DMS114 treated with DMSO at 0.1 percent for 48 hours (cell line): ENCODE results near the gene XYLT1.

Source experiments
- DNase-seq: peaks from one replicate; lab custom pipeline; 2025; ENCODE audit not compliant: unreplicated experiment; lab: John Stamatoyannopoulos, UW

XYLT1 gene

DNA sequence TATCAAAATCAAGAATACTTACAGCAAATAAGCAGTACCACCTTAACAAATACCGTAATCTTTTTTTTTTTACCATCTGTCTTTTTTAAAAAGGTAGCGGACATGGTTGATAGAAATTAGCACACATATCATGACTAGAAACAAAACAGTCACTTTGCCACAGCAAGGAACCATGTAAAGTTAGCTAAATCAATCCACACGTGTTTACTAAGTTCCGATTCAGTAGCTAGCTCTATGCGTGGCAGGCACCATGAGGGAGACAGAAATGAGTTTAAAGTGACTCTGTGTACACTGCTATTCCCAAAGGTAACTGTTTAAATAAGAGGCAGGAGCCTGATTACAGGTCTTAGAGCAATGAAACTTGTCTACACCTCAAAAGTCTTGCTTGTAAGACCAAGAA lies 108.6 kb downstream of the XYLT1 start:
- DNase-seq: no peak

DNA sequence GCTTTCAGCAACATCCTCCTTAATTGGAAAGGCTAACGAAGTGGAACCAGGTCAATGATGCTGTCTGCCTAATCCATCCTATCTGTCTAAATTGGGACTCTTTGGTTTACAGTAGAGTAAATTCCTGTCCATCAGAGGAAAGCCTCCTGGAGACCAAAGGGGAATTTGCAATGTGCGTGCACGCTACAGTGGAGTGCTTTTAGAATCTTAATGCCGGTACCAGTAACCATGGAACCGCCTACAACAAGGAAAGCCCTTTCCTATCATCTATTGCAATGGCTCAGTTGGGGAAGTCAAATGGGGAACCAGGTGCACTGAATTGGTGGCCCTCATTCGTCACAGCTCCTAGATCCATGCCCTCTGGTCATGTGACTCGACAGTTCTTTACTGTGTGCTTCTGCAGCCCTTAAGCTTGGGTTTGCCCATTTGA lies 110.1 kb downstream of the XYLT1 start:
- no peak for DNase-seq

- no peak for DNase-seq
Measured at GRCh38 chr16:17359788-17360390, 110.9 kb downstream of the XYLT1 start.

GRCh38 chr16:17358846-17359245 lies 111.9 kb downstream of the XYLT1 start:
- DNase-seq: no peak

- DNase-seq: no peak
Measured at GRCh38 chr16:17358355-17358754, 112.4 kb downstream of the XYLT1 start.

DNA sequence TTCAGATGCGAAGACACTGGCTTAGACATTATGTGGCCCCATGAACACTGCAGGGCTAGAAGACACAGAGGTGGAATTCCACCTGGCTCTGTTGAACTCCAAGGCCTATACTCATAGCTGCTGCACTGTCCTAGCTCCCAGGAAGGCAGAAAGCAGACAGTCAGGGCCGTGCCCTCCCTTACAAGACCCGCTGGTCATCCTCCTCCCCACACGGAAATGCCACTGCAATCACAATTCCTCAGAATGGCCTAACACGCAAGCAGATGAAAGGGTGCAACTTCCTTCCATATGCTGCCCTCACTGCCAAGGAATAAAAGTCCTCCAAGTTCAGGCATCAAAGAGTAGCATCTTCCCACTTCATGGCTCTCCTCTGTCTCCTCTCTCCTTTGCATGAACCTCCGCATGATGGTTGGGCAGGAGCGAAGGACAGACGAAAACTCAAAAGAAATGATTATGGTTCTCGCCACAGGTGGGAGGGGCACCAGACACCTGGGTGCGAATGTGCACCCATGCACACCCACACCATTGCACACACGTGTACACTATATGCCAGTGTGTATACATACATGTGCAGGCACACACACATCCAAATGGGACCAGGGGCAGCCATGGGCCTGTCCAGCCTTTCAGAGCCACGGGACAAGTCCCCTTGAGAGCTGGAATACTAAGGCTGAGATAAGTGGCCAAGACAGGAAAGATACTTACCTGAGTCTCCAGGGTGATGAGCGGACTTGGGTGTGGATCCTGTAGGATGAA lies 113.3 kb downstream of the XYLT1 start:
- no peak for DNase-seq

DNA sequence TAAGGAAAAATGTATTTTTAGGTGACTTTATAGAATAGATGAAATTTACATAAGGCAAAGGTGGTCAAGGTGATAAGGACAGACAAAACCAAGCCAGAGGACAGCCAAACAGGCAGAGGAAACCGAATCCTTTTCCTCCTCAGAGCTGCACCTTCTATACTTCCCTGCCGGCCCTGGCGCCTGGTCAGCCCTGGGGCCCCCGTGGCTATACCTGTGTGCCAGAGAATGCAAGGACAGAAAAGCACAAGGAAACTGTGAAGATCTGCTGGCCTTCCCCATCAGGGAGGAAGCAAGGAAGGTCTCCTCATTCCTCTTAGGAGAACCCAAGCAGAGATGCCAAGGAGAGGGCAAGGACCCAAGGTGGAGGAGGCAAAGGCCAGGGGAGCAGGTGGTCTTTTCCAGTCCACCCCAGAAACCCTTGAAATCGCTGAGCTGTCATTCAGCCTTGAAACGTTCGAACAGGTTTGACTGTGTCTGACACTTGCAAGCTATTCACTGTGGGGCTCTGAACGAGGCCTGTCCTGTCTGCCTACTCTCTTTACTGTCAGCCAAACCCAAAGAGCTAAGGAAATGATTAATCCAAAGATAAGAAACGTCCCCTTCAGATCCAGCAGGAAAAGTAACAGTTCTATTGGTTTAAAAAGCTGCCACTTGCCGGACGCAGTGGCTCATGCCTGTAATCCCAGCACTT lies 114.4 kb downstream of the XYLT1 start:
- DNase-seq: no peak

- DNase-seq: no peak
Measured at GRCh38 chr16:17354685-17355084, 116.1 kb downstream of the XYLT1 start.

- no peak for DNase-seq
Measured at GRCh38 chr16:17354141-17354601, 116.6 kb downstream of the XYLT1 start.

DNA sequence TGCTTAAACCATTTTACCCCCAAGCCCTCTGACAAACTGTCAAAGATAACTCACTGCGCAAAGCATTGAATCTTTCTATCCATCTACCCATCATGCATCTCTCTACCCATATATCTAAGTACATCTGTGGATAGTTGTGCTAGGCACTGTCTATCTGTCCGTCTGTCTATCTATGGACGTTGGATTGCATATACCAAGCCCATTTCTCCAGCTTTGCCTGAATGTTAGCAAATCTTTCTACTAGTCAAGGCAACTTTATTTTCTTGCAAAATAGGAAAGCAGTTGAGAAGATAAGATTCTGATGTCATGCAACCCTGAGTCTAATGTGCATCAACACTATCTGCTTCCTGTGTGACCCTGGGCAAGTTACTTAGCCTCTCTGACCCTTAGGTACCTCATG lies 117.2 kb downstream of the XYLT1 start:
- no peak for DNase-seq

DNA sequence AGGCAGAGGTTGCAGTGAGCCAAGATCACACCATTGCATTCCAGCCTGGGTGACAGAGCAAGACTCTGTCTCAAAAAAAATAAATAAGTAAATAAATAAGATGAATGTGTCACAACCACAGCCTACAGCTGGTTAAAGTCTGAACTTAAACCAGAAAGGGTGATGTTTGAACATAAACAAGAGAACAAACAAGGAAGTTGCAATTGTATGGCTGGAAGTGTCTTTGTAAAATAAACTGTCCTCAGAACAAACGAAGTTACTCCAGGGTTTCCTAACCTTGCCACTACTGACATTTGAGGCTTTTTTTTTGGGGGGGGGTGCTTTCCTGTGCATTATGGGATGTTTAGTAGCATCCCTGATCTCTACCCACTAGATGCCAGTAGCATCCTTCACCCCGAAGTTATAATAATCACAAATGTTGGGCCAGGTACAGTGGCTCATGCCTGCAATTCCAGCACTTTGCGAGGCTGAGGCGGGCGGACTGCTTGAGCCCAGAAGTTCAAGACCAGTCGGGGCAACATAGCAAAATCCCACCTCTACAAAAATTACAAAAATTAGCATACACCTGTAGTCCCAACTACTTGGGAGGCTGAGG lies 119.2 kb downstream of the XYLT1 start:
- DNase-seq: no peak

GRCh38 chr16:17350207-17350606 lies 120.6 kb downstream of the XYLT1 start:
- no peak for DNase-seq

GRCh38 chr16:17348826-17349225 lies 121.9 kb downstream of the XYLT1 start:
- DNase-seq: no peak

- DNase-seq: no peak
Measured at GRCh38 chr16:17348042-17348783, 122.5 kb downstream of the XYLT1 start.

GRCh38 chr16:17347624-17348023 lies 123.1 kb downstream of the XYLT1 start:
- no peak for DNase-seq

GRCh38 chr16:17346621-17347569 lies 123.9 kb downstream of the XYLT1 start:
- DNase-seq: no peak

GRCh38 chr16:17345043-17345442 lies 125.7 kb downstream of the XYLT1 start:
- no peak for DNase-seq

- no peak for DNase-seq
Measured at GRCh38 chr16:17343728-17344127, 127.0 kb downstream of the XYLT1 start.

GRCh38 chr16:17343028-17343427 lies 127.7 kb downstream of the XYLT1 start:
- DNase-seq: no peak

GRCh38 chr16:17342031-17342430 lies 128.7 kb downstream of the XYLT1 start:
- DNase-seq: no peak
